ENCODE results near the gene DUS4L.

The DUS4L gene

GRCh38 chr7:107580716-107581383, 17.1 kb downstream of the DUS4L start:
- no peak for DNase-seq

DNA sequence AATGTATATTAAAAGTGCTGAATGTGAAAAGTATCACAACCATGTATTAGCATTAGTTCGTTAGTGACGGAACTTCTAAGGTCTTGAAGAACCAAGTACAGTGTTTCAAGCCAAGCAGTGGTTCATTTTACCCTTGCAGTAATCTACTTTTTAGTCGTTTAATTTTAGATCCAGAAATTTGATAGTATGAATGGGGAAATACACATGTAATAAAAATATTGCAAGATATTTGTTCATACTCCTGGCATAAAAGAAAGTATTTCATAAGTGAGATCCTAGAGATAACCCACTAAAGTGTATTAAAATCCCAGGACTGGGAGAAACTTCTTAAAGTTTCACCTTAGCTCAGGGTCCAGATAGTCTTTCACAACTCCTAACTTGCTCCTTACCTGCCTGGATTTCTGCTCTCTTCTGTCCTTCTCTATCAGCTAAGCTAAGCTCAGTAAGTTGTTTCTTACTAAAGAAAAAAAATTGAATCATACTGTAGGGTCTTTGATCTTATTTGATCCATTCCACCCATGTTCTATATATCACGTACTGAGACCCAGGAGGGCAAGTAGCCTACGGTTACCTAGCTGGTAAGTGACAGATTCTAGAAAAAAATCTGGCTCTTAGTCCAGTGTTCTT, 17.7 kb downstream of the DUS4L start:
- no peak for DNase-seq

DNA sequence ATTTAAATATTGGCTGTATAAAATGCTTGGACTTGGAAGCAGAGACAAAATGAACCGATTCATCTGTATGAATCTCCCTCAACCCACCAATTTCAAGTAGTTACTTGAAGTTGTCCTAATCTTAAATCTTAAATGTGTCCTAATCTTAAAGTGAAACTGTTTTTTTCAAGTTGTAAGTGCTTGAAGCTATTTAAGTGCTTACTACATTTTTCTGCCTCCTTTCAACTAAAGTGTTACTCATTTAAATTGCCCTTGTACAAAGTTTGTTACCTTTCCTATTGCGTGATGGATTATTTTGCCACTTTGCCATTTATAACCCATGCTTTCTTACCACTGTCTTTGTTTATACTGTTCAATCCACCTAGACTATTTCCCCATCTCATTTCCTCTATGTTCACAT, 19.1 kb downstream of the DUS4L start:
- DNase-seq, result no peak

DNA sequence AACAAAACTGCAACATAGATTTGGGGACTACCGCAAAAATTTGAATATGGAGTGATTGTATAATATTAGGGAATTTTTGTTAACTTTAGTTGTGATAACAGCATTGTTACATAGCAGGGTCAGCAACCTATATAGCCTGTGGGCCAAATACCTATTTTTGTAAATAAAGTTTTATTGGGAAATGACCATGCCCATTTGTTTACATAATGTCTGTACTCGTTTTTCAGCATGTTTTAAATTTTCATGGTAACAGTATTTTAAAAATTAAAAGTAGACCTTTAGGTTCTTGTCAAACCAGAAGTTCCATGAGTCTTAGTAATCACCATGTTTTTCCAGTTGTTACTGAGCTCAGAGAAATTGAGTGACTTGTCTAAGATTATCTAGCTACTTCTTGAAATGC, 20.9 kb downstream of the DUS4L start:
- DNase-seq, result no peak

DNA sequence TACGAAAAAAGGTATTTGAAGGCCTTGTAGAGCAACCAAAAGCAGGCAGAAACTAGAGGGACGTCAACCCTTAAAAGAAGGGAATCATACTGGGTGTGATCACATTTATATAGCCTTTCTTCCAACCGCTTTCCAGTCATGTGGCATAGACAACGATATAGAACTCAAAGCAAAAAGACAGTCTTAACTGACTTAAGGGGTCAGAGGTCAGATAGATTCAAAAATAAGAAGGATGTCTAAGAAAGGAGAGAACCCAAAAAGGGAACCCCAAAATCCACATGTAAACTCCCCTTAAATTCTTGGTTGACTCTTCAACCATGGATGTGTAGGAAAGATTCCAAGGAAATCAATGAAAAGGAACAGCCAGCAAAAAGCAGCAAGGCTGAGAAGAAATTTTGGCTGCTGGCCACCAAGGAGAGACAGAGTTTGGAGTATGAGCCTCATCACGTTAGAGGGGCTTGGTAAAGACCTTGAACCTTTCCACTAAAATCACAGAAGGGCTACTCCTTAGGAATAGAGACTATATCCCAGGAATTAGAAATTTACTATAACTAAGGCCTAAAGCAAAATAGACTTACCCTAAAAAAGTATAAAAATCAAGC, 24.9 kb downstream of the DUS4L start:
- DNase-seq, result no peak

DNA sequence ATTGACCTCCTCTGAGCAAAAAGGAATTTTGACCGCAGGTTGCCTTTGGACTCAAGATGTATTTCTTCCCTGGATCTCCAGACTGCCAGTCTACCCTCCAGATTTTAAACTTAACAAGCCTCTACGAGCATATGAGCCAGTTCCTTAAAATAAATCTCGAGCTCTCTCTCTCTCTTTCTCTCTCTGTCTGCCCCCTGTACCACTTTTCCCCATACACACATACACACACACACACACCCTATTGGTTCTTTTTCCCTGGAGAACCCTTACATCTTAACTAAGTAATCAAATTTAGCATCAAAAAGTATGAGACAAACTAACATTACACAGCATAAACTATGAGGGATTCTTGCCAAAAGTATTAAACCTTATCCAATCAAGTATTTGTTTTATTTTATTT, 27.6 kb downstream of the DUS4L start:
- no peak for DNase-seq

DNA sequence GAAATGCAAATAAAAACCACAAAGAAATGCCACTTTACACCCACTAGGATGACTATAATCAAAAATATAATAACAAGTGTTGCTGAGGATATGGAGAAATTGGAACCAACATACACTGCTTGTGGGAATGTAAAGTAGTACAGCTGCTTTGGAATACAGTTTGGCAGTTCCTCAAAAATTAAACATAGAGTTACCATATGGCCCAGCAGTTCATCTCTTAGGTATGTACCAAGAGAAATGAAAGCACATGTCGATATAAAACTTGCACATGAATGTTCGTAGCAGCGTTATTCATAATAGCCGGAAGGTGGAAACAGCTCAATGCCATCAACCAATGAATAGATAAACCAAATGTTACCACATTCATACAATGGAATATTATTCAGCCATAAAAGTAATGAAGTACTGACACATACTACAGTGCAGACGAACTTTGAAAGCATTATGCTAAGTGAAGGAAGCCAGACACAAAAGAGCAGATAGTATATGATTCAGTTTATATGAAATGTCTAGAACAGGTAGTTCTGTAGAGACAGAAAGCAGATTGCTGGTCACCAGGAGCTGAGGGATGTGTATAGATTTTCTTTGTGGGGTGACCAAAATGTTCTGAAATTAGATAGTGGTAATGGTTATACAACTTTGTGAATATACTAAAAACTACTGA, 28.7 kb downstream of the DUS4L start:
- DNase-seq, result no peak

- DNase-seq, result no peak
These were observed 29.2 kb downstream of the DUS4L start for GRCh38 chr7:107593025-107593410.

DNA sequence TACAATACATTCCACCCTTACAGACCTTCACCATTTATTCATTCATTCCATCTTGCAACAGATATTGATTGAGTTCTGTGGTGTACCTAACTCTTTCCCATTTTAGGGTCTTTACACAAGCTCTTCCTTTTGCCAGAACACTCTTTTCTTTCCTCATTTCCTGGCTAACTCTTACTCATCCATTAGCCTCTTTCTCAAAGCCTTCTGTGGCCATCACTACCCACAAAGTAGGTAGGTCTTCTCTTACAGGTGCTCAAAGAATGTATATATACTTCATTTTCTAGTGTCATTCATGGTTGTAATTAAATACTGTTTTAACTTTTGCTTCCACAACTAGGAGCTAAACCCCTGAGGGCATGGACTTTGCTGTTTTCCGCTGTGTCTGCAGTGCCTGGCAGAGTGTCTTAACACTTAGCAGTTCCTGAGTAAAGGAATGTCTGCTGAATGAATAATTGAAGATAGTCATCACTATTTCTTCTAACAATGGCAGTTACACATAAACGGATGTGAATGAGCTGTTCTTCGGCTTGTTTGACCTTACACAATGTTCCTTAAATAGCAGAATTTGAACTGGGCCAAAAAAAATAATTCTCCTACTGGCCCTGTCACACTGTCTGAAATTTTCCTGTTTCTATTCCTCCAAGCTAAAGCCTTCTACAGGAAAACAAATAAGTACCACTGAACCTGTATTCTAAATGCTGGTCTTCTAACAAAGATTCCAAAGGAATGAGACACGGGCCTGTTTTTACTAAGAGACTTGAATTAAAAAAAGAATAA, 31.4 kb downstream of the DUS4L start:
- no peak for DNase-seq

- no peak for DNase-seq
These were observed 33.3 kb downstream of the DUS4L start for GRCh38 chr7:107596881-107597581.

DNA sequence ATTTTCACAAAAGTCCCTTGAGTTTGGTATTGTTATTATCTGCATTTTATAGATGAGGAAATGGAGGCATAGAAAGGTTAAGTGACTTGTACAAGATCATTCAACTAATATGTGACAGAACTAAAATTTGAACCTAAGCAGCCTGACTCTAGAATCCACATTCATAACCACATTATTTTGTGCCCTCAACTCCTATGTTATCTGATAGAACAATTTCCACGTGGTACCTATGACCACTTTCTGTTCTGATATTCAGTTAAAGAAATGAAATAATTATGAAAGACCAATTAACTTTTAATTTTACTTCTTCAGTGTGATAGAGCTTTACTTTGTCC, 33.8 kb downstream of the DUS4L start:
- no peak for DNase-seq

DNA sequence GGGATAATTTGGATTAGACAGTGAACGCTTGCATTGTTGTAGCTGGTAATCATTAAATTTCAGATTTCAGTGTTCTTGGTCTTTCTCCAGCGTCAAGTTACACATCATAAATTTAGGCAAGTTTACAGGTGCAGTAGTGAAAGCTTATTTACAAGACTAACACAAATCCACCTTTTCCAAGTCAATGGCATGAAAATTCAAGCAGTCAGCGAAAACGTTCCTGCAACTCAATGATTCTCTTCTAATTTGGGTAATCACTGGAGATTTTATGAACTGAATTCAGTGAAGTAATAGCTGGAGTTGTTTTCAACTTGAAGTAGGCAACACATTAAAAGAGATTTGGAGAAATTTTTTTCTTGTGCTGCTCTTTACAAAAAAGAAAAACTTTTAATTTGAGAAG, 34.2 kb downstream of the DUS4L start:
- DNase-seq, result no peak

DNA sequence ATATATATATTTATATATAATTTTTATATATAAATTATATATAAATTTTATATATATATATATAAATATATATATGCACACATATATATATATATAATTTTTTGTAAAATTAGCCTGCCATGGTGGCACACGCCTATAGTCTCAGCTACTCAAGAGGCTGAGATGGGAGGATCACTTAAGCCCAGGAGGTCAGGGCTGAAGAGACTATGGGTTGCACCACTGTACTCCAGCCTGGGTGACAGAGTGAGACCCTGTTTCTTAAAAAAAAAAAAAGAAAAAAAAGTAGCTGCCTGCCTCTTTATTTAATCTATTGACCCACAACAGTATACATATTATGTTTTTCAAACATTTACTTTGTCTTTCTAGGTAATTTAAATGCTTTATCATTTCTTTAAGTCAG, 35.5 kb downstream of the DUS4L start:
- DNase-seq, result no peak

GRCh38 chr7:107600816-107601215, 37.0 kb downstream of the DUS4L start:
- DNase-seq, result no peak

DNA sequence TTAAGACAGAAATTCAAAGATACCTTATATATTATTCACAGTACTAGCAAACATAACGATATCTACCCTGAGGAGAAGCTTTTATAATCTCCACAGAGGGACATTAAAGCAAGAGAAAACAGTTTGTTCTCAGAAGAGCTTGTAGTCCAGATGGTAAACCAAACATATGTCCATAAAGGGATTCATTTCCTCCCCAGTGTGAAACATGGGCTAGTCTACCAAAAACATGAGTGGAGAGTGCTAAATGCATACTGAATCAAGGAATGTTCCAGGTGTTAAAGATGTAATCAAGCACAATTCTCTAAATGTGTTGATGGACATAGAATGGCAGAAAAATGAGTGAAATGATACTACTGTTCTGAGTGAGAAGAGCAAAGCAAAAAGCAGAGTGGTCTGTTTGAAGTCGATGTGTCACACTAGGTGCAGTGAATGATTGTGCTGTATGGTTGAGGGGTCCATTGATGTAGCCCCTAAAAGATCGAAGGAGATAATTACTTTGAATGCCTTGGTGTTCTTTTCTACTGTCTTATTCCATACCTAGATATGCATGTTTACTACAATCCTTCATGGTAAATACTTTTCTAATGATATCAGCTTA, 41.5 kb downstream of the DUS4L start:
- DNase-seq, result no peak

DNA sequence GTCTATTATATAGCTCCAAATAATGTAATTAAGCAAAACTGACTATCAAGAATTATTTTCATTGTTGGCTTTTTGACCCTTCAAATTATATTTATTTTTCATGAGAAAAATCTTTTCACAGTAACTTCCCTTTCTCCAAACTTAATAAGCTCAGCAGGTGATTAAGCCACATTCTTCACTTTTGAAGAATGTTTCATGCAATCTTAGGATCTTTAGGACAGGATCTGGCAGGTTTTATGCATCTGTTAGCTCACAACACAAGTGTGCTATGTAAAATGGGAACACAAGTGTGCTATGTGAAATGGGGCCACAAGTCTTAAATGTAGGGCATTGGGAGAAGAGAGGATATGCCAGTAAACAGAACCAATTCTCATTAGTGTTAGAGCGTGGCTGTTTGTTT, 42.5 kb downstream of the DUS4L start:
- DNase-seq, result no peak

GRCh38 chr7:107609811-107610261, 46.1 kb downstream of the DUS4L start:
- no peak for DNase-seq

- DNase-seq, result no peak
These were observed 46.6 kb downstream of the DUS4L start for GRCh38 chr7:107610323-107610722.

- DNase-seq, result no peak
These were observed 49.7 kb downstream of the DUS4L start for GRCh38 chr7:107613439-107613838.

DNA sequence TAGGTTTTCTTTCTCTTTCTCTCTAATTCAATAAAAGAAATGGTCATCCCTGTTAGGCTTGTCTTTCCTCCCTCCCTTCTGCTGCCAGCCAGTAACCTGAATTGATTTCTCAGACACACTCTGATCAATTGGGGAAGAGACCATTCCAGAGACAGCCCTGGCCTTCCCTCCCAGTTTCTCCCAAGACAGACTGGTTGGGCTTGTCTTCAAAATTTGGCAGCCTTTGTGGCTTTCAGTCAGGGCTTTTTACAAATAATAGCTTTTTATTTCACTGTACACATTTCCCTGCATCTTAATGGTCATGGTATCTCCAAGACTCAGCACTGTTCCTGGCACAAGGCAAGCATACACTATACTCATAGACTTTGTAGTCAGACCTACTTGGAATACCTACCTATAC, 50.2 kb downstream of the DUS4L start:
- no peak for DNase-seq

DNA sequence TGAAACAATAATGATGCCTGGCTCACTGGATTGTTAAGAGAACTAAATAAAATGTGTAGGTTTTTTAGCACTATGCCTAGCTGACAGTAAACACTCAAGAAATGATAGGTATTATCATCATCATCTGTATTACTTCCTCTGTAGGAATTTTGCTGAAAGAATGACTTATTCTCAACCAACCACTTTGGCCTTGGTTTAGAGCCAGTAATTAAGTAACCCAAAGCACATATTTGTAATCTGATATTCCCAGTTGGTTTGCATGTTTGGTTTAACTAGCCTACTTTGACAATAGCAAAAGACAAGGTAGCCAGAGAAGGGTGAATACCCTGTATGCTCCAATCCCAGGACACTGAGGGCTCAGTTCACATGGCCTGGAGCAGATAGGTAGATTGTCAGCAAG, 50.7 kb downstream of the DUS4L start:
- DNase-seq, result no peak

All from NCI-H1048 (cell line).